ENCODE results near the gene HSD11B2.

Gene HSD11B2

GRCh38 chr16:67451704-67452435, 20.9 kb downstream of the HSD11B2 start:
- DNase-seq (ENCODE audit: low read depth), result no peak

- no peak for DNase-seq (ENCODE audit: low read depth)
Observed at GRCh38 chr16:67454104-67454503, 23.2 kb downstream of the HSD11B2 start.

- DNase-seq (ENCODE audit: low read depth), result no peak
Observed at GRCh38 chr16:67454852-67455251, 23.9 kb downstream of the HSD11B2 start.

DNA sequence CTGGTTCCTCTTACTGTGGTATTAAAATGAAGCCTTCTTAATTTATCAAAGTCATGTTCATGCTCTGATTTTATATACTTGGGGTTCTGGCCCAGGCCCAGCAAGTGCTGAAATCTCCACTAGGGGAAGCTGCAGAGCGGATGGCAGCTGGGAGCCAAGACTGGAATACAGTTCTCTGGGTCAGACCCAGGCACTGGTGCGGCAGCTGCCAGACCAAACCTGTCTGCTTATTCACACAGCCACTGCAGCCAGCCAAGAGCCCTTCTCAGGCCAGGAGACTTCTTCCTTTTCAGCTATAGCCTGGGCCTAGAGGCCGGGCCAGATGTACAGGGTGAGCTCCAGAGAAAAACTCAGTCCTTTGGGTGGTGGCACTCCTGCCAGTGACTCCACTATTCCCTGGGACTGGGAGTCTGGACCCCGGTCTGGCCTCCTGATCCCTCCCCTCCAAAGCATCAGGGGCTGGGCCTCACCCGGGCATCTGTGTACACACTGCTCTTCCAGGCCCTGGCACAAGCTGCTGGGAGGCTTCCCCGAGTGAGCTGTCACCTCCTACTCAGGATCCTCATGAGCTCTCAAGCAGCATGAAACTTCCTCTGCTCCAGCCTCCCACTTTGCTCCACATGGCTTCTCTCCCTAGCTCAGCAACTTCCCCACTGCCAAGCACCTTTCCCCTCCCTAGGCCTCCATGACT, 25.6 kb downstream of the HSD11B2 start:
- DNase-seq (ENCODE audit: low read depth), result no peak

GRCh38 chr16:67457611-67458010, 26.7 kb downstream of the HSD11B2 start:
- no peak for DNase-seq (ENCODE audit: low read depth)

GRCh38 chr16:67458121-67458641, 27.3 kb downstream of the HSD11B2 start:
- DNase-seq (ENCODE audit: low read depth), result no peak

- no peak for DNase-seq (ENCODE audit: low read depth)
Observed at GRCh38 chr16:67459066-67459860, 28.3 kb downstream of the HSD11B2 start.

GRCh38 chr16:67459861-67460150, 28.9 kb downstream of the HSD11B2 start:
- no peak for DNase-seq (ENCODE audit: low read depth)

GRCh38 chr16:67460168-67460567, 29.2 kb downstream of the HSD11B2 start:
- no peak for DNase-seq (ENCODE audit: low read depth)

GRCh38 chr16:67460961-67461360, 30.0 kb downstream of the HSD11B2 start:
- no peak for DNase-seq (ENCODE audit: low read depth)

- DNase-seq (ENCODE audit: low read depth), result no peak
Observed at GRCh38 chr16:67461600-67462278, 30.8 kb downstream of the HSD11B2 start.

DNA sequence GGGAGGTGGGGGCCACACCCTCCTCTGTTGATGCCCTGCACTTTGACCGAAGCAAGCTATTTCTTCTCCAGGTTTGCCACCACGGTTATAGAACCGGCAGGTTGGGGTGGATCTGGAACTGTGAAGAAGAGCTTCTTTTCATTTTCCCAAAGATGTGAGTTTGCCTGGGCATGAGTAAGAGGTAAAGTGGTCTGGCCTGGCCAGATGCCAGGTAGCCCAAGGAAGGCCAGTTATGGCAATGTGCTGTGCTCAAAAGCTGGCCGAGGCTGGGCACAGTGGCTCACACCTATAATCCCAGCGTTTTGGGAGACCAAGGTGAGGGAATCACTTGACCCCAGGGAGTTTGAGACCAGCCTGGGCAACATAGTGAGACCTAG, 31.3 kb downstream of the HSD11B2 start:
- DNase-seq (ENCODE audit: low read depth), result no peak

- no peak for DNase-seq (ENCODE audit: low read depth)
Observed at GRCh38 chr16:67463059-67463458, 32.1 kb downstream of the HSD11B2 start.

GRCh38 chr16:67463691-67464090, 32.8 kb downstream of the HSD11B2 start:
- no peak for DNase-seq (ENCODE audit: low read depth)

DNA sequence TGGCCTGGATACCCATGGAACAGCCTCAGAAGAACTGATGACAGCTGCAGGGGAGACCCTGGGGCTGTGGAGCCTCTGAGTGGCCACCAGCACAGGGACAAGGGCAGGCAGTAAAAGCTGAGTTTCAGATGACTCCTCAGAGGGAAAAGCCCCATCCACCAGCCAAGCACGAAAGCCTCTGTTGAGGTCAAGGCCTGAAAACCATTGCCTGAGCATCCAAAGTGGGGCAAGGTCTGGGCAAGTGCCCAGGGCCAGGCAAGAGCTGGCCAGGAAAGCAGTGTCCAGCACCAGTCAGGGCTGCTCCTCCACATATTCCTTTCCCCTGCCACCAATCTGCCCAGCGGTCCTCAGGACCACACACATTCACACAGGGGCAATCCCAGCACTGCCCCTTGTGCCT, 33.6 kb downstream of the HSD11B2 start:
- no peak for DNase-seq (ENCODE audit: low read depth)

GRCh38 chr16:67466581-67466980, 35.7 kb downstream of the HSD11B2 start:
- DNase-seq (ENCODE audit: low read depth), result no peak

- DNase-seq (ENCODE audit: low read depth), result no peak
Observed at GRCh38 chr16:67468731-67469130, 37.8 kb downstream of the HSD11B2 start.

DNA sequence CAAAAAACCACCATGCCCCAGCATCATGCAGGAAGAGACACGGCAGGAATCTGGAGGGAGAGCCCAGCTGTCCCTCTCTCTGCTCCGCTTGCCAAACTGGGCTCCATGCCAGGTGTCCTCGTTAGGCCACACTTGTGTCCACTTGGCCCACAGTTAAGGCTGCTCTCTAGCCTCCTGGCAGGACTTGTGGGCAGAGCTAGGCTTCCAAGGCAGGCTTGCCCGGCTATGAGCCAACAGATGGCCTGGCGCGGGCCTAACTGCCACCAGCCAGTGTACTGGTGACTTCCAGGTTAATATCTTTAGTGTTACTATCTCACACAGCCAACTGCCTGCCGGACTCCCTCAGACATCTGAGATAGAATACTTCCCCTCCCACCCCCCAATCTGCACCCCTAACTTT, 39.4 kb downstream of the HSD11B2 start:
- DNase-seq (ENCODE audit: low read depth), result no peak

DNA sequence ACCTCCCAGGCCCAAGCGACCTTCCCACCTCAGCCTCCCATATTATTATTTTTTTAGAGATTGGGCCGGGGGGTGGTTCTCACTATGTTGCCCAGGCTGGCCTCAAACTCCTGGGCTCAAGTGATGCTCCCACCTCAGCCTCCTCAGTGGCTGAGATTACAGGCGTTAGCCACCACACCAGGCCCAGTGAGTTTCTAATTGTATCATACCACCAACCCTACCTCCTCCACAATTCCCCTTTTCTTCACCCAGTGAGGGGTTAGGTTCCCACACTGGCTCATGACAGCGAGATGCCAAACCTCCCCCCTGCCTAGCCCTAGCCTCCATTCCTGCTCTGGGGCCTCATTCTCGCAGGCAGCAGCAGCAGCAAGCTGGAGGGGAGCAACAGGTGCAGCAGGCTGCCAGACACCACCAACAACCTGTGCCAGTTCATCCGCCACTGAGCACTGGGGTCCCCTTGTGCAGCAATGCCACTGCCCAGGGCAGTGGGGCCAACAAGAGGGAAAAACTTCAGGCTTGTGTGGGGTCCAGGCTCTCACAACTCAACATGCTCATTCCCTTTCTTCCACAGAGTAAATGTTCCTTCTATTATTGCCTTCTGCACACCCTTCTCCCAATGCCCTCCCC, 41.0 kb downstream of the HSD11B2 start:
- DNase-seq (ENCODE audit: low read depth), result no peak

DNA sequence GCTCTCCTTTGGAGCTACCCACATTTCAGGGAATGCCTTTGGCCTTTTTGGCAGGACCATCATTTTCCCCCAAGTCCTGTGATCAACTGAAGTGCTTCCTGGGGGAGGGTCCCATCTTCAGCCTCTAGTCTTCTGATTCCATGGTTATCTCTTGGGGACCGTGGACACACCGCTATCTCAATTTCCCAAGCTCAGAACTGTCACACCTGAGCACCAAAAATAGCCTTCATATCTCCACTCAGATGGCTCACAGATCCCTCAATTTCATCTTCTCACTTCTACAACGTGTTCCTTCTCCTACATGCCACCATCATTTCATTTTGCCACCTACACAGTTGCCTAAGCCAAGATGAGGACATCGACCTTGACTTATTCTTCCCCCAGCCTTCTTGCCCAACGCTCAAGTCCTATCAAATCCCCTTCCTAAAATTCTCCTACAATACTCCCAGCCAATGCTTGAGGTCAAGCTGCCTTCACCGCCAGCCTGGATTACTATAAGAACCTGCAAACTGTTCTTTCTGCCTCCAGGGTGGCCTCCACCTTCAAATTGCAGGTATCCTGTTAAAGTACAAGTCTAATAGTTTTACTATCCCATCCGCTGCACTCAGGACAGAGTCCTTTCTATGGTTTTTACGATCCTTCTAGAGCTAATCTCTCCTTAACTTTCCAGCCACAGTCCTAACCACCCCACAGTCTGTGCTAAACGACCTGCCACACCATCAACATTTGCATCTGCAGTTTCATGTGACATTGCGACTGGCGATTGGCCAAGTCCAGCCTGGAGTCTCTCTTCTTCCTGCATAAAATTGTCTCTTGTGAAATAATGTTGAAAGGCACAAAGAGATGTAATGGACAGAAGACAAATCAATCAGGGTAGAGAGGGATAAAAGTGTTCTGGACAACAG, 43.9 kb downstream of the HSD11B2 start:
- no peak for DNase-seq (ENCODE audit: low read depth)

Data from T follicular helper cell (primary cell).